ENCODE measurements around the gene POM121.
"Not testable (repeated sequence)": the region's sequence is repeated elsewhere in the genome, so short reads cannot be mapped to it uniquely, and the experiment has no call there.

The POM121 gene

GRCh38 chr7:72924733-72925545 is at the start of gene POM121:
Gene POM121 (plus strand): TSS chr7:72925095. CDS start chr7:72925122, 27 bp downstream.
- H2AFZ ChIP-seq (ENCODE audit: low read depth, low read length), result peak within 1 kb of the TSS; percentile 27
- H3K27me3 ChIP-seq (ENCODE audit: insufficient read depth, low read length), result no peaks in the 10 kb centered on the region
- H3K36me3 ChIP-seq (ENCODE audit: insufficient read depth, low read length), result peaks cover 38% of the 10 kb centered on the region
- peak within 1 kb of the TSS; percentile 97 for H3K4me3 ChIP-seq (ENCODE audit: low read length)
- H3K4me1 ChIP-seq (ENCODE audit: insufficient read depth, low read length), result peaks cover 8% of the 10 kb centered on the region
- no peaks in the 10 kb centered on the region for H3K9me3 ChIP-seq (ENCODE audit: low read length)

GRCh38 chr7:72879079-72879736 is 45.7 kb upstream of the POM121 start:
- not testable (repeated sequence) for H3K27me3 ChIP-seq (ENCODE audit: insufficient read depth, low read length); H2AFZ ChIP-seq (ENCODE audit: low read depth, low read length); H3K4me1 ChIP-seq (ENCODE audit: insufficient read depth, low read length); H3K36me3 ChIP-seq (ENCODE audit: insufficient read depth, low read length); H3K9me3 ChIP-seq (ENCODE audit: low read length)
- peak overlapping the region; percentile 58 for H3K4me3 ChIP-seq (ENCODE audit: low read length)

GRCh38 chr7:72879737-72880215 is 45.1 kb upstream of the POM121 start:
- peak overlapping the region; percentile 58 for H3K4me3 ChIP-seq (ENCODE audit: low read length)
- not testable (repeated sequence) for H3K9me3 ChIP-seq (ENCODE audit: low read length); H3K4me1 ChIP-seq (ENCODE audit: insufficient read depth, low read length); H3K27me3 ChIP-seq (ENCODE audit: insufficient read depth, low read length); H3K36me3 ChIP-seq (ENCODE audit: insufficient read depth, low read length); H2AFZ ChIP-seq (ENCODE audit: low read depth, low read length)

GRCh38 chr7:72891750-72892149 is 33.1 kb upstream of the POM121 start:
- H3K36me3 ChIP-seq (ENCODE audit: insufficient read depth, low read length), result peaks cover 19% of the 10 kb centered on the region
- not testable (repeated sequence) for H3K27me3 ChIP-seq (ENCODE audit: insufficient read depth, low read length); H3K4me3 ChIP-seq (ENCODE audit: low read length); H3K9me3 ChIP-seq (ENCODE audit: low read length); H3K4me1 ChIP-seq (ENCODE audit: insufficient read depth, low read length); H2AFZ ChIP-seq (ENCODE audit: low read depth, low read length)

- H3K27me3 ChIP-seq (ENCODE audit: insufficient read depth, low read length); H3K4me1 ChIP-seq (ENCODE audit: insufficient read depth, low read length); H3K4me3 ChIP-seq (ENCODE audit: low read length); H2AFZ ChIP-seq (ENCODE audit: low read depth, low read length): not testable (repeated sequence)
- H3K9me3 ChIP-seq (ENCODE audit: low read length), result peaks cover 12% of the 10 kb centered on the region
- peaks cover 25% of the 10 kb centered on the region for H3K36me3 ChIP-seq (ENCODE audit: insufficient read depth, low read length)
These were observed 20.2 kb upstream of the POM121 start for GRCh38 chr7:72904740-72905139.

GRCh38 chr7:72908422-72908821 is 16.5 kb upstream of the POM121 start:
- not testable (repeated sequence) for H3K36me3 ChIP-seq (ENCODE audit: insufficient read depth, low read length); H3K27me3 ChIP-seq (ENCODE audit: insufficient read depth, low read length); H3K4me3 ChIP-seq (ENCODE audit: low read length); H2AFZ ChIP-seq (ENCODE audit: low read depth, low read length); H3K9me3 ChIP-seq (ENCODE audit: low read length); H3K4me1 ChIP-seq (ENCODE audit: insufficient read depth, low read length)

- not testable (repeated sequence) for H2AFZ ChIP-seq (ENCODE audit: low read depth, low read length); H3K9me3 ChIP-seq (ENCODE audit: low read length); H3K36me3 ChIP-seq (ENCODE audit: insufficient read depth, low read length); H3K4me1 ChIP-seq (ENCODE audit: insufficient read depth, low read length); H3K27me3 ChIP-seq (ENCODE audit: insufficient read depth, low read length); H3K4me3 ChIP-seq (ENCODE audit: low read length)
These were observed 13.5 kb upstream of the POM121 start for GRCh38 chr7:72911395-72911794.

- not testable (repeated sequence) for H3K27me3 ChIP-seq (ENCODE audit: insufficient read depth, low read length); H3K4me3 ChIP-seq (ENCODE audit: low read length); H3K36me3 ChIP-seq (ENCODE audit: insufficient read depth, low read length); H3K9me3 ChIP-seq (ENCODE audit: low read length); H2AFZ ChIP-seq (ENCODE audit: low read depth, low read length)
- peaks cover 19% of the 10 kb centered on the region for H3K4me1 ChIP-seq (ENCODE audit: insufficient read depth, low read length)
These were observed 11.1 kb upstream of the POM121 start for GRCh38 chr7:72913750-72914149.

GRCh38 chr7:72914756-72915525 is 10.0 kb upstream of the POM121 start:
- H2AFZ ChIP-seq (ENCODE audit: low read depth, low read length); H3K4me3 ChIP-seq (ENCODE audit: low read length); H3K9me3 ChIP-seq (ENCODE audit: low read length); H3K36me3 ChIP-seq (ENCODE audit: insufficient read depth, low read length); H3K27me3 ChIP-seq (ENCODE audit: insufficient read depth, low read length): not testable (repeated sequence)
- peaks cover 26% of the 10 kb centered on the region for H3K4me1 ChIP-seq (ENCODE audit: insufficient read depth, low read length)

GRCh38 chr7:72919256-72919775 is 5.6 kb upstream of the POM121 start:
- Histone ChIP-seq H3K36me3 (ENCODE audit: insufficient read depth, low read length) (peaks cover 4% of the 10 kb centered on the region), H3K27me3 (ENCODE audit: insufficient read depth, low read length) (no peaks in the 10 kb centered on the region), H3K4me3 (ENCODE audit: low read length) (no peak overlapping the region), H2AFZ (ENCODE audit: low read depth, low read length) (no peak overlapping the region), H3K9me3 (ENCODE audit: low read length) (no peaks in the 10 kb centered on the region), H3K4me1 (ENCODE audit: insufficient read depth, low read length) (peaks cover 28% of the 10 kb centered on the region)

GRCh38 chr7:72924386-72924732 is 536 bp upstream of the POM121 start:
- Histone ChIP-seq H3K4me1 (ENCODE audit: insufficient read depth, low read length) (peaks cover 12% of the 10 kb centered on the region), H3K9me3 (ENCODE audit: low read length) (no peaks in the 10 kb centered on the region), H2AFZ (ENCODE audit: low read depth, low read length) (peak overlapping the region; percentile 27), H3K27me3 (ENCODE audit: insufficient read depth, low read length) (no peaks in the 10 kb centered on the region), H3K36me3 (ENCODE audit: insufficient read depth, low read length) (peaks cover 35% of the 10 kb centered on the region), H3K4me3 (ENCODE audit: low read length) (peak overlapping the region; percentile 97)

GRCh38 chr7:72925546-72926120 is 738 bp downstream of the POM121 start:
- Histone ChIP-seq H3K36me3 (ENCODE audit: insufficient read depth, low read length) (peaks cover 45% of the 10 kb centered on the region), H2AFZ (ENCODE audit: low read depth, low read length) (no peak overlapping the region), H3K9me3 (ENCODE audit: low read length) (no peaks in the 10 kb centered on the region), H3K4me3 (ENCODE audit: low read length) (peak overlapping the region; percentile 97), H3K27me3 (ENCODE audit: insufficient read depth, low read length) (no peaks in the 10 kb centered on the region), H3K4me1 (ENCODE audit: insufficient read depth, low read length) (peaks cover 8% of the 10 kb centered on the region)

GRCh38 chr7:72927791-72928190 is 2.9 kb downstream of the POM121 start:
- not testable (repeated sequence) for H3K27me3 ChIP-seq (ENCODE audit: insufficient read depth, low read length); H2AFZ ChIP-seq (ENCODE audit: low read depth, low read length)
- peaks cover 54% of the 10 kb centered on the region for H3K36me3 ChIP-seq (ENCODE audit: insufficient read depth, low read length)

More at GRCh38 chr7:72927791-72928190, 2.9 kb downstream of the POM121 start:
- not testable (repeated sequence) for H3K4me3 ChIP-seq (ENCODE audit: low read length); H3K4me1 ChIP-seq (ENCODE audit: insufficient read depth, low read length); H3K9me3 ChIP-seq (ENCODE audit: low read length)
